ENCODE data around the gene KSR1. TPM values are rescaled to one million over a fixed set of nuclear protein-coding genes. Genes with fewer than 3 reads are reported as not detected.

Gene KSR1
- total and polyA plus RNA-seq, 2 of the 4 experiments (the other 2 are of a cell fraction), result 12.5 to 21.9 TPM

GRCh38 chr17:27454089-27454488 is 2.2 kb upstream of the KSR1 start:
- Histone ChIP-seq H3K27me3 (ENCODE audit: control insufficient read depth, insufficient read depth, low read length) (no peaks in the 10 kb centered on the region), H3K4ac (ENCODE audit: low read depth, low read length) (no peak overlapping the region), H3K14ac (replicated peaks; ENCODE audit: low read depth, low read length) (no peak overlapping the region), H2BK120ac (ENCODE audit: low read depth, low read length) (no peak overlapping the region), H4K91ac (ENCODE audit: insufficient read depth, low read depth, low read length) (no peak overlapping the region), H2AK5ac (ENCODE audit: low read depth, low read length) (no peak overlapping the region), H3K56ac (ENCODE audit: extremely low read depth, insufficient read depth, low read length) (no peak overlapping the region), H4K8ac (ENCODE audit: low read depth in 2 of 2, low read length in 2 of 2) (no peak overlapping the region), H2BK5ac (ENCODE audit: low read depth, low read length, poor library complexity, severe bottlenecking) (no peak overlapping the region), H3K9me1 (ENCODE audit: insufficient read depth, low read length) (no peaks in the 10 kb centered on the region), H3K9me3 (ENCODE audit: control insufficient read depth, insufficient read depth, low read length) (no peaks in the 10 kb centered on the region), H2AK9ac (replicated peaks; ENCODE audit: low read depth, low read length, poor library complexity) (no peak overlapping the region), H2BK15ac (ENCODE audit: low read depth, low read length) (no peak overlapping the region), H3K23ac (ENCODE audit: low read depth, low read length) (no peak overlapping the region), H4K20me1 (ENCODE audit: insufficient read depth, low read length) (peaks cover 22% of the 10 kb centered on the region), H3K4me2 (ENCODE audit: low read depth, low read length) (no peak overlapping the region), H3K36me3 (ENCODE audit: control insufficient read depth, insufficient read depth, low read length) (no peaks in the 10 kb centered on the region), H4K5ac (ENCODE audit: low read depth, low read length) (no peak overlapping the region), H3K4me3 (ENCODE audit: insufficient read depth, low read depth, low read length) (no peak overlapping the region), H2AFZ (replicated peaks; ENCODE audit: low read length, poor library complexity) (no peak overlapping the region), H2BK20ac (ENCODE audit: low read depth, low read length) (no peak overlapping the region), H3K27ac (ENCODE audit: insufficient read depth, low read length) (no peak overlapping the region), H3K18ac (ENCODE audit: low read depth, low read length) (no peak overlapping the region), H3K4me1 (ENCODE audit: control insufficient read depth, insufficient read depth, low read length) (peaks cover 12% of the 10 kb centered on the region), H3K9ac (ENCODE audit: low read depth, low read length) (no peak overlapping the region), H3K79me1 (ENCODE audit: low read depth in 1 of 2, low read length in 2 of 2) (peaks cover 13 to 22% of the 10 kb centered on the region in 2 experiments; a peak in 3 of 4 replicates)
- DNase-seq (no peak), ATAC-seq (ENCODE audit: low read depth) (no peak)
- no TSS peak for BruUV-seq (replicated peaks)
- dilution Hi-C loops (cut with HindIII; ENCODE audit: low sequenced_read_pairs, unreplicated experiment), result no loop called here
- intact Hi-C loops (cut with micrococcal nuclease), result loop anchor here (10.0 kb wide), 2 partner anchors 209 to 431 kb away; no protein-coding TSS in a partner anchor
- CTCF ChIA-PET, result interaction anchor here (0.6 to 0.7 kb wide), 2 partner anchors 106 to 123 kb away, joined by 3 read pairs; no protein-coding TSS in a partner anchor
- in situ Hi-C loops (cut with MboI; ENCODE audit: low sequenced_read_pairs), result no loop called here
- POLR2A ChIA-PET (ENCODE audit: unreplicated experiment), result no interaction called here
- TF ChIP-seq CTCF (conservative IDR thresholded peaks at IDR 0.05; ENCODE audit: low read depth, low read length) (no peak), FOS (IDR thresholded peaks at IDR 0.05; ENCODE audit: low read depth, low read length) (no peak), CEBPB (IDR thresholded peaks at IDR 0.05; ENCODE audit: low read depth, low read length) (no peak), CHD1 (IDR thresholded peaks at IDR 0.05; ENCODE audit: low read depth, low read length) (no peak), MAFK (IDR thresholded peaks at IDR 0.05; ENCODE audit: low read depth, low read length) (no peak), RAD21 (IDR thresholded peaks at IDR 0.05; ENCODE audit: low read length) (no peak), MAZ (IDR thresholded peaks at IDR 0.05; ENCODE audit: borderline replicate concordance, low read depth, low read length) (no peak), BHLHE40 (IDR thresholded peaks at IDR 0.05; ENCODE audit: low read depth, low read length) (no peak), USF2 (IDR thresholded peaks at IDR 0.05; ENCODE audit: low read depth, low read length) (no peak), RFX5 (IDR thresholded peaks at IDR 0.05; ENCODE audit: low read depth, low read length) (no peak), RCOR1 (IDR thresholded peaks at IDR 0.05; ENCODE audit: insufficient replicate concordance, low read length) (no peak), MXI1 (IDR thresholded peaks at IDR 0.05; ENCODE audit: borderline replicate concordance, low read depth, low read length) (no peak)
- WGBS, 2 experiments (ENCODE audit: extremely low coverage in 2 of 2, insufficient read length in 1 of 2), result 80% methylated on average over 1 of the region's 4 CpGs; no CpG with 5 or more reads in 1 of the 2 experiments
